GM18858 (cell line): ENCODE measurements around the gene FNIP1.
"Not testable (repeated sequence)": the region's sequence is repeated elsewhere in the genome, so short reads cannot be mapped to it uniquely, and the experiment has no call there.

ENCODE experiments used
- ATAC-seq: cut with Tn5 transposase; IDR thresholded peaks from one replicate; pipeline ENCODE4 v1.9.1; 2021; ENCODE audit not compliant: unreplicated experiment

Gene FNIP1

DNA sequence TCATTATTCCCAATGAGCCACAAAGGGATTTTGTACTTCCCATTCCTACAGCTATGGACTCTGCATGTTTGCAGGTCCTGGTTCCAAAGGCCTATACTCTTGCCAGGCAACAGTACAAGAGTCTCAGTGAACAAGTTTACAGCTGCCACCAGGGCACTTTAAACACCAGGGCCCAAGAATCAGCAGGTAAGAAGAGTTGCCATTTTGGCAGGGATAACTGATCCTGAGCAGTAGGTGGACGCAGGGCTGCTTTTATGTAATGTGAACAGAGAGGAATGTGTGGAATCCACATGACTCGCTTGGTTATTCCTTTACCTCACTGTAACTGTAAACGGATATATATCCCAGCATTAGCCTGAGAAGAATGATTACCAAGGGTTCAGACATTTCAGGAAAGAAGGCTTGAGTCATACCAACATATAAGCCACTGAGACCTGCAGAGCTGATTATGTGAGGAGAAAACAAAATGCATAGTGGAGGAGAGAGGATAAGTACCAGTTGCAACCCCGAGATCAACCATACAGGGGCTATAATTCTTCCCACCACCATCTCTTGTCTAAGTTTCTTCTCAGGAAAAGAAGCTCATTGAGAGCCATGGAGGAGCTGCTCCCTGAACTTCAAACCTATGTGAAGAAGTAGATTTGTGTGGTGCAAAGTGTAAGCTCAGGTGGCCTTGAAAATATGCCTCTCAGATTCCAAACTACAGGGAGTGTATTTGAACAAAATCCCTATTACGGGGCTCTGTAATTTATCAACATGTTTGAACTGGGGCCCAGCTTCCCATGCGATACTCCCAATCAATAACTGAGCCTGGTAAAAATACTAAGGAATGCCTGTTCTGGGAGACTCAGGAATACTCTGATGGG, 186.4 kb downstream of the FNIP1 start:
- no peak for ATAC-seq

DNA sequence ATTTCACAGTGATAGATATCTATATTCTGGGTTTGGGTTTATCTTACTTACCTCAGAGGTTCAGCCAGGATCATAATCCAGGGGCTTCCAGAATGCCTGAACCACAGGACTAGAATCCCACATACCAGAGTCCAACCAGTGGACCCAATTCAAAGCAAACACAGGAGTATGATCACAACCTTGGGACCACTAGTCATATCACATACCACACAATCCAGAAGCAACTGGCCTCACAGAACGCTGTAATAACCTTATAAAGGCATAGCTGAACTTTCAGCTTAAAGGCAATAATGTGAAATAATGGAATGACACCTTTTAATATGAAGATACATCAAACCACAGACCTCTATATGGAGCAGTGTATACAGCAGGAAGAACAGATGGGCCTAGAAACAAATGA, 187.0 kb downstream of the FNIP1 start:
- no peak for ATAC-seq

DNA sequence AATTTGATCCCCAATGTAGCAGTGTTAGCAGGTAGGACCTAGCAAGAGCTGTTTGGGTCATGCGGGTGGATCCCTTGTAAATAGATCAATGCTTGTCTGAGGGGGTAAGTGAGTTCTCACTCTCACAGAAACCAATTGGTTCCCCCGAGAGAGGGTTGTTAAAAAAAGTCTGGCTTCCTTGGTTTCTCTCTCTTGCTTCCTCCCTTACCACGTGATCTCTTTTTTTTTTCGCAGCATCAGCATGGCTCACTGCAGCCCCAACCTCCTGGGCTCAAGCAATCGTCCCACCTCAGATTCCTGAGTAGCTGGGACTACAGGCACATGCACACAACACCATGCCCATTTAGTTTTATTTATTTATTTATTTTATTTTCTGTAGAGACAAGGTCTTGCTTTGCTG, 188.2 kb downstream of the FNIP1 start:
- no peak for ATAC-seq

DNA sequence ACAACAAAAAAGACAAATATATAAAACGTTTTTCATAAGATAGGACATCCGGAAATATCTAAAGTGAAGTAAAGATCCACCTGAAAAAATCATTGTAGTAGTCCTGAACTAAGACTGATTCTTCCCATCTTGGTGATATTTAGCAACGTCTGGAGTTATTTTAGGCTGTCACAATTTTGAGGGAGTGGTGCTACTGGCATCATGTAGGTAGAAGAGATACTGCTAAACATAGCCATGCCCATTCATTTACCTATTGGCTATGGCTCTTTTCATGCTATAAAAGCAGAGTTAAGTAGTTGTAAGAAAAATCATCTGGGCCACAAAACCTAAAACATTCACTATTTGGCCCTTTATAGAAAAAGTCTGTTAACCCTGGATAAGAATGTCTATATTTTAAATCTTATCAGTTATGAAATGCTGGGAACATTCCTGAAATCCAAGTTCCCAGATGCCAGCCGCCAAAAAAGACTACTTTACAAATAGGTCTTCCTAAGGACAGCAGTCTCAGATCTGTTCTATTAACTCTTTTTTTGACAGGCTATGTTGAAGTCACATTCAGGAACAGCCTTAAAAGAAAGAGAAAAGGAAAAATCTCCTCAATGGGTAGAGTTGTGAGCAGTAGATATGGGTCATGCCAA, 188.8 kb downstream of the FNIP1 start:
- no peak for ATAC-seq

DNA sequence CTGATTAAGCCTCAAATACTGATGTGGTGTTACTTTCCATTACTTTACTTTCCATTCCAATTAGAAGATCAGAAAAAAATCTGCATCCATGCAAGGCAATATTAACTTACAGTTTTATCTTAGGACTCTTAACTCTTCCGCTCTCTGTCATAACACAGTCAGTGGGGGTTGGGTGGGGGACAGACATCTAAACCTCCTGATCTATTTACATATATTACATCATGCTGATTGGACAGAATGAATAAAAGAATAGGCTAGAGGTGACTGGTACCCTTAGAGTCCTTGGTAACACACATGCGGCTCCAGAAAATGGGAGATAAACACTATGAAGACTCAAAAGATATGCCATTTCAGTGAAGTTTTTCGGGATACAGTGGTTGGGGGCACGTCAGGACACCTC, 189.4 kb downstream of the FNIP1 start:
- no peak for ATAC-seq

DNA sequence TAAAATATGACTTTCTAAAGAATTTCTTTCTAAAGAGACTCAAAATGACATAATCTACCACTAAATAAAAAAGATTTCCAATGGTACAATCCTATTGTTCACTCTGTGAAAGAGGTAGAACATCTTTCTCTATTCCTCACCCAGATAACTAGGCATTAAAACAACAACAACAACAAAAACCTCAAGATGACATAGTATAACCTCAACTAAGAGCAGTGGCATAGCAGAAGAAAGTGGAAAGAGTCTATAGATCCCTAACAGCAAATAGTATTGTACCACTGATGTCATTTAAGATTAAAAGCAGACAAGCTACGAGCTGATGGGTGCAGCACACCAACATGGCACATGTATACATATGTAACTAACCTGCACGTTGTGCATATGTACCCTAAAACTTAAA, 191.7 kb downstream of the FNIP1 start:
- ATAC-seq: no peak

DNA sequence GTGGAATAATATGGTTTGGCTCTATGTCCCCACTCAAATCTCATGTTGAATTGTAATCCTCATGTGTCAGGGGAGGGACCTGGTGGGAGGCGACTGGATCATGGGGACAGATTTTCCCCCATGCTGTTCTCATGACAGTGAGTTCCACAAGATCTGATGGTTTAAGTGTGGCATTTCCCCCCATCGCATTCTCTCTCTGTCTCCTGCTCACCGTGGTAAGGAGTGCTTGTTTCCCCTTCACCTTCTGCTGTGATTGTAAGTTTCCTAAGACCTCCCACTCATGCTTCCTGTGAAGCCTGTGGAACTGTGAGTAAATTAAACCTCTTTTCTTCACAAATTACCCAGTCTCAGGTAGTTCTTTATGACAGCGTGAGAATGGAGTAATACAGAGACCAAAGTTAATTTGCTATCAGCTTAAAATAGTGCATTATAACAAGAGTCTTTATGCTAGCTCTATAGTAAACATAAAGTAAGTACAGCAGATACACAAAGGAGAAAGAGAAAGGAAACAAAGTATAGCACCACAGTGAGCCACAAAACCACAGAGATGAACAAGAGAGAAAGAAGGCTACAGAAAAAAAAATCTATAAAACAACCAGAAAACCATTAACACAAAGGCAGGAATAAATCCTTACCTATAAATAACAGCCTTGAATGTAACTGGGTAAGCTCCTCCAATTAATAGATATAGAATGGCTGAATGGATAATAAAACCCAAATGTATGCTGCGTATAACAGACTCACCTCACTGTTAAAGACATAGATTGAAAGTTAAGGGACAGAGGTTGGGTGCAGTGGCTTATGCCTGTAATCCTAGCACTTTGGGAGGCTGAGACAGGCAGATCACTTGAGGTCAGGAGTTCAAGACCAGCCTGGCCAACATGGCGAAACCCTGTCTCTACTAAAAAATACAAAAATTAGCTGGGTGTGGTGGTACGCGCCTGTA, 201.5 kb downstream of the FNIP1 start:
- ATAC-seq: peak; percentile 68

DNA sequence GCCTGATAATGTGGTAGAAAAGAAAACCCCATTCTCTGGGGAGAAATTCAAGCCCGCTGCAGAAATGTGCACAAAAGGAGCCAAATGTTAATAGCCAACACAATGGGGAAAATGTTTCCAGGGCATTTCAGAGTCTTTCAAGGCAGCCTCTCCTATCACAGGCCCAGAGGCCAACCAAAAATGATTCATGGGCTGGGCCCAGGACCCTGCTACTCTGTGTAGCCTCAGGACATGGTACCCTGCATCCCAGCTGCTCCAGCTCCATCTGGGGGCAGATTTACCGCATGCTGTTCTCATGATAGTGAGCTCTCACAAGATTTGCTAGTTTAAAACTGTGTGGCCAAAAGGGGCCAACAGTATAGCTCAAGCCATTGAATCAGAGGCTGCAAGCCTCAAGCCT, 202.9 kb downstream of the FNIP1 start:
- no peak for ATAC-seq

DNA sequence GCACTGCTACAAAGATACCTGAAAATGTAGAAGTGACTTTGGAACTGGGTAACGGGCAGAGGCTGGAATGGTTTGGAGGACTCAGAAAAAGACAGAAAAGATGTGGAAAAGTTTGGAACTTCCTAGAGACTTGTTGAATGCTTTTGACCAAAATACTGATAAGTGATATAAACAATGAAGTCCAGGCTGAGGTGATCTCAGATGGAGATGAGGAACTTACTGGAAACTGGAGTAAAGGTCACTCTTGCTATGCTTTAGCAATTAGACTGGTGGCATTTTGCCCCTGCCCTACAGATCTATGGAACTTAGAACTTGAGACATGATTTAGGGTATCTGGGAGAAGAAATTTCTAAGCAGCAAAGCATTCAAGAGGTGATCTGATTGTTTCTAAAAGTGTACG, 203.4 kb downstream of the FNIP1 start:
- ATAC-seq: not testable (repeated sequence)
